Measurements from ENCODE around the gene SNCG.
"Not testable (repeated sequence)": the region's sequence is repeated elsewhere in the genome, so short reads cannot be mapped to it uniquely, and the experiment has no call there.

The SNCG gene

GRCh38 chr10:86961481-86962091, 3.2 kb downstream of the SNCG start:
- no peak for DNase-seq

DNA sequence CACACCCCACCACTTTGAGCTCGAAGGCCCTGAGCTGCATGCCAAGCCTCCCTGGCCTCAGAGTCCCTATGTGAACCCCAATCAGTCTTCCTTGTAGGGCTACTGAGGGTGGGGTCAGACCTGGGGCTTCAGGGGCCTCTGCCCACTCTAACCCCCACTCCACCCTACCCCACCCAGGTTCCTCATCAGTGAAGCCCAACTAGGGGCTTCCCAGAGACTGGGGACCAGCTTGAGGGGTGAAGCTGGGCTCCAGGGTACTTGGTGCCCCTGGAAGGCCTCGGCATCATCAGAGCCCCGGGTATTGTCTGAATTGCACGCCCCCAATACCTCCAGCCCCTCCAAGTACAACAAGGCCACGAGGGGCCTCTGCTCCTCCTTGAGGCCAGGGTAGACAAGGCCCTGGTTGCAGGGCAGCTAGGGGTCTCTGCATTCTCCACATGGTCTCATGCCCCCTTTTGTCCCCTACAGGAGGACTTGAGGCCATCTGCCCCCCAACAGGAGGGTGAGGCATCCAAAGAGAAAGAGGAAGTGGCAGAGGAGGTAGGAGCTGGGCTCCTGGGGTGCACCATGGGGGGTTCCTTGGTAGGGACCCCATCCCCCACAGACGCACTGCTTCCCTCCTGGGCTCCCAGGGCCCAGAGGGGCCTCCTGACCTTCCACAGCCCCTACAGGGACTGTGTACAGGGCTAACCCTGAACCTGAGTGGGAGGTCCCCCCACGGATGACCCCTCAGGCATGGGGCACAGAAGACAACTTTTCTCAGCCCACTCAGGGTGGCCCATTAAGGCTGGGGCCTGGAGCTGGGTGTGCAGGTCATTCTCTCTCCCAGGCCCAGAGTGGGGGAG, 4.0 kb downstream of the SNCG start:
- no peak for DNase-seq

- no peak for DNase-seq
These were observed 4.5 kb downstream of the SNCG start for GRCh38 chr10:86962981-86963310.

DNA sequence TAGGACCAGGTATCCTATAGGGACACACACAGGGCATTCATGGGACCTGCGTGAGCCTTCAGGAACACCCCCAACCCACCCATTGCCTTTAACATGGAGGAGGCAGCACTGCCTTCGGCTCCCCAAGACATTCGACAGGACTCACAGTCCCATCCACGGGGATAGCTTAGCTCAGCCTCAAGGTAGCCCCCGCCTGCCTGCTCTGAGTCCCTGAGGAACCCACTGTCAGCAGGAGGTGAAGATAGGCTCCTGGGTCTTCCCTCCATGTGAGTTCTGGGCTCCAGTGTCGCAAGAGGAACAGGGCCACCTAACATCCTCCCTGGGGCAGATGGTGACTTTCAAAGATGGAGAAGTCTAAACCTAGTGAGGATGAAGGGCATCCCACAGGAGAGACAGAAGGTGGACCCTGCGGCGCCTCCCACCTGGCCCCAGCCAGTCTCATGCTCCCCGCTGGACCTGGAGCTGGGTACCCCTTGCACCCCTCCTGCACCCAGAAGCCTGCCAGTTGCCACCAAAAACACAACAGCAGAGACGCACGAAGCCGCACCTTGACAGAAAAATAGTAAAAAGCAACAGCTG, 5.0 kb downstream of the SNCG start:
- no peak for DNase-seq

DNA sequence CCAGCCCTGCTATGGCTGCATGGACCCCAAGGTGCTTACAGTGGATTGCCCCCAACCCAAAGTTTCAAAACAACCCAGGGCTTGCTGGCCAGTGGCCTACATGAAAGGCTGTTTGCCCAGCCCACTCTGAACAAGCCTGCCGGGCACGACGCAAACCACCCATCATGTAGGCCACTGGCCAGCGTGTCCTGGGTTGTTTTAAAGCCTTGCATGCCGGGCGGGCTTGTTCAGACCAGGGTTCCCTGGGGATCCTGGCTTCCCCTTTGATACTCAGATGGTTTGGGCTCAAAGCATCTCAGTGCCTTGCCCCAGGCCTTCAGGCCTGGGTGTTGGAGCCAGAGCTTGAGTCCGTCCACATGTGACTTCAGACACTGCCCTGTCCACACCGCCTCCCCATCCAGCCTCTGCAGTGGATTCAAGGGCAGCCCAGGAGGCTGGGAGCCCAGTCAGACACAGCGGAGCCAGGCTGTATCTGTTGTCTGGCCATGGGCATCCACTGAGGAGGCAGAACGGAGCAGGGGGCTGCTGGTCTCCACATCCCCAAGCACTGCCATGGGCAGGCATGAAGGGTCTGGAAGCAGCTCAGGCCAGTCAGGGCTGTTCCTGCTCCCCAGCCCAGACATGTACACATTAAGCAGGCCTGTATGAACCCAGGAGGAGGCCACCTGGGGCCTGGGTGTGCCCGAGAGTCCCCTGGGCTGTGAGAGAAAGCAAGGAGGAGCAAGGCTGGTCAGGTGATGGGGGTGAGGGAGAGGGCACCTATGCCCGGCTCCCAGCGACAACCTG, 5.9 kb downstream of the SNCG start:
- no peak for DNase-seq

- DNase-seq, result no peak
These were observed 6.4 kb downstream of the SNCG start for GRCh38 chr10:86964847-86965190.

- DNase-seq, result no peak
These were observed 7.7 kb downstream of the SNCG start for GRCh38 chr10:86965986-86966654.

- DNase-seq, result no peak
These were observed 9.1 kb downstream of the SNCG start for GRCh38 chr10:86967481-86967941.

DNA sequence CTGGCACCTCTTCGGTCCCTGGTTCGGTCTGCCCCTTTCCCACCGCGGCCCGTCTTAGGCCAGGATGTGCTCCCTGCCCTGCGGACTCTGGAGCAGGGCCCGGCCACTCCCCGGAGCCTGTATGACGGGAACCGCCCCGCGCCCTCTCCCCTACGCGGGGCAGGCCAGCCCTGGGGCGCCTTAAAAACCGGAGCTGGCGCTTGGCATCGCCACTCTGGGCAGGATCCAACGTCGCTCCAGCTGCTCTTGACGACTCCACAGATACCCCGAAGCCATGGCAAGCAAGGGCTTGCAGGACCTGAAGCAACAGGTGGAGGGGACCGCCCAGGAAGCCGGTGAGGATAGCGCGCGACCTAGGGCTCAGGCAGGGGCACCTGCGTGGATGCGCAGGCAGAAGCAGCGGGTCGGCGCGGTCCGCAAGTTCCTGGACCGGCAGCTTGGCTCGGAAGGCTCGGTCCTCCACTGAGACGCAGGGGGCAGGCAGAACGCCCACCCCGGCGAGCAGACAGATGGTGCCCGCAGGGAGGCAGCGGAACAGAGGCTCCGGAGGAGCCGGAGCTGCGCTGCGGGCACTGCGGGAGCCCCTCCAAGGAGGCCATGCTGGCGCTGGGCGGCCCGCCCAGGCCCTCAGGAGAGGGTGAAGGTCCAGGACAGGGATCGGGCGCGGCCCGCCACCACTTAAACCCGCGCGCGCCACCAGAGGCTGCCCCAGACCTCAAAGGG, 10.0 kb downstream of the SNCG start, which contains the start of gene ADIRF:
ADIRF (plus strand) TSS at position 212 of the 723 bp plus-strand sequence; CDS start at position 275, 63 bp downstream.
- no peak for DNase-seq

- DNase-seq, result no peak
These were observed 10.6 kb downstream of the SNCG start for GRCh38 chr10:86968994-86969355.

DNA sequence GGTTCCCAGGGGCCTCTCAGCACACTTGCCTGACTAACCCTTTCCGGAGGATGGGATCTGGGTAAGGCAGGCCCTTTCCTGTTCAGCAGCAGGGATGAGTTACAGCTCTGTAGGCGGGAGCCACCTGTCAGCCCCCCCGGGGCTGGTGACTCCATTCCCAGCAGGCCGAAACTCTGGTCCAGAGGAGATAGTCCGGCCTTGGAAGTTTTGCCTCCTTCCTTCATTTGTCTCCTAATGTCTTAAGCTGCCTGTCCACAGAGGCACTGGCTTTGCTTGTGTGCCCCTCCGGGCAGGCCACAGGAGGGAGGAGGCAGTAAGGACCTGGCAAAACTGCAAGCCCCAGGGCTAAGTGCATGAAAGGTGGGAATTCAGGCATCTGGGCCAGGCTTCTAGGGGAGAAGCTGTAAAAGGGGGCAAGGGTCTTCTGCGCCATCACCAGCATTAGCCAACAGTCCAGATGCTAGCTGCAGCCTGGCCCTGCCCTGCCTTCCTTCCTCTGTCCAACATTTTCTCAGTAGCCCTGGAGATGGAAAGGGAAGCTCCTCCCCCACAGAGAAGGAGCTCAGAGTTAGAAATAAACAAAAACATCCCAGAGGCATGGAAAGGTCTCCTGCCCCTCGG, 11.1 kb downstream of the SNCG start:
- no peak for DNase-seq

- peak; percentile 11 for DNase-seq
These were observed 12.0 kb downstream of the SNCG start for GRCh38 chr10:86970162-86970981.

GRCh38 chr10:86970982-86971231, 12.5 kb downstream of the SNCG start:
- DNase-seq, result no peak

- peak; percentile 85 for DNase-seq
These were observed 13.0 kb downstream of the SNCG start for GRCh38 chr10:86971232-86971991.

DNA sequence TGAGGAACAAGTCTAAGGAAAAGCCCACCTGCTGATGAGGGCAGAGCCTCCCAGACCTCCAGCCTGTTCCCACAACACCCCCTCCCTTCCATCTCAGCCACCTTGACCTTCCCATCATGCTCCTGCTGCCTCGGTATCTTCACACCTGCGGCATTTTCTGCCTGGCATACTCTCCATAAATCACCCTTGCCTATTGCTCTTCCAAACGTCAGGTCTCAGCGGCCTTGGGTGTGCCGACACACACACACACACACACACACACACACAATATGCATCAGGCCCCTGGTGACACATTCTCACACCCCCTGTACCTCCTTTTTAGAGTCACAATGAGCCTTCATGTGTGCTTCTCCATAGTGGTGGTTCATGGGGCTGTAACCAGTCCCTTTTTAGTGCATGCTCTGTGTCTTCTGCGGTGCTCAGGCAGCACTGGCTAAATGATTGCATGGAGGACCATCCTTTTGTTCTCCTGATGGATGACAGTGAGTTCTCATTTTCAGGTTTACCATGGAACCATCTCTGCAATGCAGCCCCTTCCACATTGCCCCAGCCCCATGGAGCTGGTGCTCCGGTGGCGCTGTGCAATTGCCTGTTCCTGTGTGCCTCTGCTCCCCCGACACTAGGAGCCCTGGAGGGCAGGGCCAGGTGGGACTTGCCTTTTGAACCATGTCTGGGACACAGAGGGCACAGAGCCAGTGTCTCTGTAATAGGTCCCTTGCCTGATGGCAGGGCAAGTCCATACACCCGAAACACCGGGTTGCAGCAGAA, 14.4 kb downstream of the SNCG start:
- no peak for DNase-seq

DNA sequence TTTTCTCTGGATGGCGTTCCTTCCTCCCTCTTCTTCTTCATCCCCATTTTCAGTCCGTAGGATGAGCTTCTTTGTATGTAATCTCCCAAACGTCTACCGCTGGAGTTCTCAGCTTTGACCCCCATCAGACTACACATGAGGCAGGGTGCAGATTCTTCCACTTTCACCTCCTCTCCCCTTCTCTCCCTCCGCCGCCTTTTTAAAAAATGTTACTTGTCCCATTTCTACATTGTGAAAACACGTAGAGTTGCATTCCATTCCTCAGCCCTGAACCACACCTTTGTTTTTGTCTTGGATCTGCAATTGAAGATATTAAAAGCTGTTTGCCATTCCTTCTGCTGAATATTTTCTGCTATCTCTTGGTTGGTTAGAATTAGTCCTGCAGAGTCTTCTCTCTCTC, 16.1 kb downstream of the SNCG start:
- no peak for DNase-seq

GRCh38 chr10:86976362-86977056, 18.1 kb downstream of the SNCG start:
- no peak for DNase-seq

DNA sequence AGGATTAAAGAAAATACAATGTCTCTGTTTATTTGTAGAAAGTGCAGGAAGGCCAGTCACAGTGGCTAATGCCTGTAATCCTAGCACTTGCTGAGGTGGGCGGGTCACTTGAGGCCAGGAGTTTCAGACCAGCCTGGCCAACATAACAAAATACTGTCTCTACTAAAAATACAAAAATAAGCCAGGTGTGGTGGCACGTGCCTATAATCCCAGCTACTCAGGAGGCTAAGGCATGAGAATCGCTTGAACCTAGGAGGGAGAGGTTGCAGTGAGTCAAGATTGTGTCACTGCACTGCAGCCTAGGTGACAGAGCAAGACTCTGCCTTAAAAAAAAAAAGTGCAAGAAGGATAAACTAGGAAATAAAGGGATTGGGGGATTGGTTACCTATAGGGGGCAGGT, 20.1 kb downstream of the SNCG start:
- not testable (repeated sequence) for DNase-seq
